Esophagus (tissue), 2 donors: ENCODE results near the gene NPAS3. TPM values are rescaled to one million over a fixed set of nuclear protein-coding genes. Genes with fewer than 3 reads are reported as not detected.

Experiments used
- H3K27ac ChIP-seq, 2 donors: one replicate each; pipeline ENCODE4 v1.5.1; 2013; ENCODE audit warnings: low read depth in 2 of 2, mild to moderate bottlenecking in 2 of 2, inconsistent platforms in 1 of 2, low read length in 1 of 2, moderate library complexity in 1 of 2
- H3K27me3 ChIP-seq, 2 donors: one replicate each; pipeline ENCODE4 v1.6.1; 2013; ENCODE audit warnings: low read length in 2 of 2, control low read depth in 1 of 2, mild to moderate bottlenecking in 1 of 2; ENCODE audit not compliant: insufficient read depth in 2 of 2, control insufficient read depth in 1 of 2
- H3K36me3 ChIP-seq, 2 donors: one replicate each; pipeline ENCODE4 v1.6.1; 2013; ENCODE audit warnings: low read length in 1 of 2; ENCODE audit not compliant: control insufficient read depth in 2 of 2, insufficient read depth in 2 of 2
- H3K4me1 ChIP-seq, 2 donors: one replicate each; pipeline ENCODE4 v1.6.1; 2013; ENCODE audit warnings: low read length in 1 of 2; ENCODE audit not compliant: control insufficient read depth in 2 of 2, insufficient read depth in 2 of 2
- H3K4me3 ChIP-seq, 2 donors: one replicate each; pipeline ENCODE4 v1.5.1; 2013; ENCODE audit warnings: low read length in 2 of 2, mild to moderate bottlenecking in 2 of 2, low read depth in 1 of 2, moderate library complexity in 1 of 2
- H3K9me3 ChIP-seq, 2 donors: one replicate each; pipeline ENCODE4 v1.6.1; 2013; ENCODE audit warnings: mild to moderate bottlenecking in 2 of 2, low read depth in 1 of 2, low read length in 1 of 2, moderate library complexity in 1 of 2; ENCODE audit not compliant: control insufficient read depth in 2 of 2, insufficient read depth in 1 of 2
- WGBS, 2 donors: extraction: QIAGEN DNeasy Blood & Tissue Kit; methylation state at CpG; one replicate each; pipeline ENCODE4 v1.1.7; 2013; 5-methylcytosine and 5-hydroxymethylcytosine counted together
- polyA plus RNA-seq, 2 donors: library from polyadenylated mRNA; stranded (reverse); fragments of 200-250 nt; gene quantifications; one replicate each; pipeline ENCODE4 v1.2.3, GENCODE V29; 2013
- donor health status: healthy with polysubstance abuse.
- donor health status: Bipolar disorder and iron deficiency.

NPAS3 gene
- polyA plus RNA-seq, 2 donors = 0.08 to 0.13 TPM

DNA sequence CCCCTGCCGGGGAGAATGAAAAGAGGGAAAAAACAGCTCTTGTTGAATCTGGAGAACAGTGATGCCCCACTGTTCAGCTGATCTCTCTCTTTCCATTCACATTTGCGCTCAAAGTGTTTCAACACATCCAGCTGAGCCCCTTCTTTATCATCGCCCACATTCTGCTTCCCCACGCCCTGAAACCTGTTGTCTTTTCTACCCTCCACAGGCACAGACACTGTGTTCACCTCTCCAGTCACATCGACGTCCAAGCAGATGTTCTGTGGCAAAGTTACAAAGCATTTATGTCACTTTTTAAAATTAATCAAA lies 673.5 kb downstream of the NPAS3 start:
- H3K36me3 ChIP-seq = no peaks in the 10 kb centered on the region
- no peak overlapping the region for H3K27ac ChIP-seq
- WGBS, 2 donors = 63 to 69% methylated on average over 6 of the region's 6 CpGs
- no peaks in the 10 kb centered on the region for H3K4me1 ChIP-seq
- H3K9me3 ChIP-seq = no peaks in the 10 kb centered on the region
- H3K4me3 ChIP-seq = no peak overlapping the region
- H3K27me3 ChIP-seq = no peaks in the 10 kb centered on the region

DNA sequence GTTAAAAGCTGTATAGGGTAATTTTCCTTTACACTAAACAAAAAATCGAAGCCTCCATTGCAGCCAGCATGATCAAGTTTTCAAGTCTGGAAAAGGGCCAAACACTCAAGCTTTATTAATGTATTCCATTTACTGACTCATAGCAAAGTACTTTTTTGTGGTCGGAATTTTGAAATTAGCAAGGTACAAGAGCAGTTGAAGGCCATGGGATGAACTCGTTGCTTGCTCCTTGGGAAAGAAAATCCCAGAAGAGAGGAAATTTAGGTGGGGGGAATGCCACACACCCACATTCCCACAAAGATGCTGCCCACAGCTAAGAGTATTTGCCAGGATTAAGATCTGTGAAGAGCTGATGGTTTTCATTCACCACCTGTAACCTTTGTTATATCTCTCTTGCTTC lies 678.5 kb downstream of the NPAS3 start:
- H3K27me3 ChIP-seq = peaks cover 0 to 2% of the 10 kb centered on the region in 2 donors
- H3K4me1 ChIP-seq = no peaks in the 10 kb centered on the region
- WGBS, 2 donors = 32 to 38% methylated on average over 3 of the region's 3 CpGs
- no peak overlapping the region for H3K4me3 ChIP-seq
- H3K9me3 ChIP-seq = no peaks in the 10 kb centered on the region
- no peak overlapping the region for H3K27ac ChIP-seq
- H3K36me3 ChIP-seq = no peaks in the 10 kb centered on the region

DNA sequence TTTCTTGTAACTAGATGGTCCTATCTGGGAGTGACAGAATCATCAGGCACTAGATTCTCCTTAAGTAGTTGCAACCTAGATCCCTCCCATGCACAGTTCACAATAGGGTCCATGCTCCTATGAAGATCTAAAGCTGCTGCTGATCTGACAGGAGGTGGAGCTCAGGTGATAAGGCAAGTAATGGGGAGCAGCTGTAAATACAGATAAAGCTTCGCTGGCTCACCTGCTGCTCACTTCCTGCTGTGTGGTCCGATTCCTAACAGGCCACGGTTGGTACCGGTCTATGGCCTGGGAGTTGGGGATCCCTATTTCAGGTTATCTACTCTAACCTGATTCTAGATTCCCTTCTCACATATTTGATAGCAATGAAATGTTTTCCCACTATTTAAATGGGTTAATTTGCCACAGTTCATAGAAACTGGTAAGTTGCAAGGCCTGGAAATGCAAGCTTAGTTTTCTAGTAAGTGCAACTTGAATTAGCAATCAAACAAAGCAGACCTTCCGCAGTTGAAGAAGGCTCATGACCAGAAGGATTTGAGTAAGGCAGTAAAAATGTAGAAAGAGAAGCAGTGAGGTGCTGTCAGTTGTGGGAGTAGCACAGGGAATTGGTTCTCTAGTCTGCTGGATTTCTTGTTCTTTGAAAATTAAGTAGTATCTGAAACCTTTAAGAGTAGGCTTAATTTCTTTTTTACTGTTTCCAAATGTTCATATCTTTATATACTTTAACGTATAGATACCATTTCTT lies 679.9 kb downstream of the NPAS3 start:
- 80 to 85% methylated on average over 6 of the region's 6 CpGs for WGBS, 2 donors
- Histone ChIP-seq H3K4me1 (no peaks in the 10 kb centered on the region), H3K36me3 (no peaks in the 10 kb centered on the region), H3K4me3 (no peak overlapping the region), H3K27ac (no peak overlapping the region), H3K9me3 (peaks cover 0 to 2% of the 10 kb centered on the region in 2 donors), H3K27me3 (peaks cover 0 to 2% of the 10 kb centered on the region in 2 donors)

DNA sequence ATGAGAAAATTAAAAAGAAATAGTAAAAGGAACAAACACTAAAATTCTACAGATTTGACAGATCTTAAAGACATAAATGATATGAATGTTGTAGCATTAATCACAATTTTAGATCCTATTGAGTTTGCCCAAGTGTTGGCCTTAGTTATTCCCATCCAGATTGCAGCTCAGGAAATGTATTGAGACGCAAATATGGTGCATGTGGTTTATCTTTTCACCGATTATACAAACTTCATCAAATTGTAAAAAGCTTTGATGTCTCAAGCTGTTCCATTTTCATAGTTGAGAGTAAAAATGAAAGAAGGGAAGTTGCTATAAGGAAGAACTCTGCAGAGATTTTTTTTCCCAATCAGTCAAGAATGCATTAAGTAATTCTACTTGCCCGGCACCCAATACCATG lies 683.8 kb downstream of the NPAS3 start:
- H3K4me3 ChIP-seq = no peak overlapping the region
- 91 to 94% methylated on average over 3 of the region's 3 CpGs for WGBS, 2 donors
- H3K27me3 ChIP-seq = peaks cover 0 to 2% of the 10 kb centered on the region in 2 donors
- H3K27ac ChIP-seq = no peak overlapping the region
- no peaks in the 10 kb centered on the region for H3K36me3 ChIP-seq
- no peaks in the 10 kb centered on the region for H3K4me1 ChIP-seq
- H3K9me3 ChIP-seq = peaks cover 0 to 2% of the 10 kb centered on the region in 2 donors

DNA sequence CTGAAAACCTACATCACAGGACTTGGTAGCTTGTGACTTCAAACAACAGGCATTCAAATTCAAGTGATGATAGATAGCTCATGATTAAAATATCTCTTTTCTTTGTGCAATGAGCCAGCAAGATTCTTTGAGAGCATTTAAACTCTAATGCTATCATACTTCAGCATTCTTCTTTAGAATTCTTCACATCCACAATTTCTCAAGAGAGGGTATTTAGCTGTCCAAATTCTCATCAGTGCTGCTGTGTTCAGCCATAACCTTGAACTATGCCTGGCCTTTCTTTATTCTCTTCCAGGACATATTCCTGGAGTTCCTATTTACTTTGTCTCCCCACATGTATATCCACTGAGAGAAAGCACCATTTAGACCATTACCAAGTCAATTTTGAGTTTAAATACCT lies 691.1 kb downstream of the NPAS3 start:
- Histone ChIP-seq H3K36me3 (no peaks in the 10 kb centered on the region), H3K9me3 (no peaks in the 10 kb centered on the region), H3K4me1 (no peaks in the 10 kb centered on the region), H3K4me3 (no peak overlapping the region), H3K27me3 (no peaks in the 10 kb centered on the region), H3K27ac (no peak overlapping the region)

DNA sequence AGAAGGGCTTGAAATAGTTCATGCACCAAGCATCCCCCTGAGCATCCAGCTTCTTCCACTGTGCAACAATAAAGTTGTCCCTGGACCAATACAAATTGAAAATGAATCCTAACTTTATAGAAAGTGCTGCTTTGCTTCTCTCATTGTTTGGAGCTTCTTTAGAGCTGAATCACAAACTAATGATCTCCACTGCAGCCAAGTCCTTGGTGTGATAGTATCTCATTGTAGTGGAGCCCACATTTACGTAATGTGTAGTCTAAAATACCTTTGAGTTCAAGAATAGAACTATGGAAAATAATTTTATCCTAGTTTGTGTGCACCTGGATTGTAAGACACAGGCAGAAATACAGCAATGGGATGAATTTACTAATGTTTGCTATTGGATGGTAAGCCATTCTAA lies 692.3 kb downstream of the NPAS3 start:
- Histone ChIP-seq H3K4me3 (no peak overlapping the region), H3K27ac (no peak overlapping the region), H3K36me3 (no peaks in the 10 kb centered on the region), H3K4me1 (no peaks in the 10 kb centered on the region), H3K27me3 (no peaks in the 10 kb centered on the region), H3K9me3 (no peaks in the 10 kb centered on the region)
- 95% methylated on average over 1 of the region's 1 CpG for WGBS, 2 donors

DNA sequence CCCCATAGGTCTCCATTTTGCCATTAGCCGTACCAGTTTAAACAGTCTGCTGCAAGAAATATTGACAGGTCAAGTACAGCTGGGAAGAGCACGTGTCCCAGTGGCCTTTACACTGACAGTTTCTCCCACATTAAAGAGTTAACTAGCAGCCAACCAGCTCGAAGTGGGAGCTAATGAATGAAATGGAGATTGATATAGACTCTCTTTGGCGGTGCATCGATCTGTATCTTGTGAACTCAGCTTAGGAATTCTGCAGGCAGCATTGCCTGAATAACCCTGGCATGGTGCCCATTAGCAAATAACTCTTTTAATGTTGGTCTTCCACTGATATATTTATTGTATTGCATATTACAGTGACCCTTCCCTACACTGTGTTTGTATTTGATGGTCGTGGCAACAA lies 692.8 kb downstream of the NPAS3 start:
- no peak overlapping the region for H3K27ac ChIP-seq
- WGBS, 2 donors = 40 to 56% methylated on average over 6 of the region's 6 CpGs
- no peaks in the 10 kb centered on the region for H3K27me3 ChIP-seq
- H3K36me3 ChIP-seq = no peaks in the 10 kb centered on the region
- H3K9me3 ChIP-seq = no peaks in the 10 kb centered on the region
- H3K4me3 ChIP-seq = no peak overlapping the region
- H3K4me1 ChIP-seq = no peaks in the 10 kb centered on the region

DNA sequence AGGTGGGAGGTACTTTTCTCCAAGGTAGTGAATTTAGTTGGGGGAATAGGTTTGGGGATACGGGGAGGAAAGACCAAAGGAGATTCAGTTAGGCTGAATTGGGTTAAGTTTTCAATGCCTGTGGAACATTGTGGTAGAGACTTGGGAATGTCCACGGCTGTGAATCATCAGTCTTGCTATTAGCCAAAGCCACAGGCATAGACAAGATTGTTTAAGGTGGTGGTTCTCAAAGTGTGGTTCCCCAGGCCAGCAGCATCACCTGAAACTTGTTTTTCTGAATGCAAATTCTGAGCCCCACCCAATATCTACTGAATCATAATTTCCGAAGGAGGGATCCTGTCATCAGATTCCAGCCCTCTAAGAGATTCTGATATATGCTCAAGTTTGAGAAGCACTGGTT lies 696.0 kb downstream of the NPAS3 start:
- 79 to 82% methylated on average over 3 of the region's 3 CpGs for WGBS, 2 donors
- H3K27me3 ChIP-seq = no peaks in the 10 kb centered on the region
- H3K27ac ChIP-seq = no peak overlapping the region
- H3K36me3 ChIP-seq = no peaks in the 10 kb centered on the region
- H3K9me3 ChIP-seq = no peaks in the 10 kb centered on the region
- H3K4me3 ChIP-seq = no peak overlapping the region
- H3K4me1 ChIP-seq = no peaks in the 10 kb centered on the region

DNA sequence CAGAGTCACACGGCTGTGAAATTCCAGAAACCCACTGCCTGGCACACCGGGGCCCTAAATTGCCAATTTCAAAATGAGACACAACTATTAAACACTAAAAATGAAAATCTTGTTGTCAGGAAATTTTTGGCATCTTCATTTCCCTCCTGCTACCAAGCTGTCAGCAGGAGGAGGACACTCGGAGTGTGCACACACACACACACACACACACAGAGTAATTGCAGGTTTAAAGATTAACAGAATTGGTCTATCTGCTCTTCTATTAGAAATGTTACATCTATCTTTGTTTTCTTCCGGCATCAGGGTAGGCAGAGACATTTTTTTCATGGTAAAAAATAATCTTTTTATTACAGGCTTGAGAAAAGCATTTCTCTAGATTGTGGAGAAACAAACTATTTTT lies 698.0 kb downstream of the NPAS3 start:
- Histone ChIP-seq H3K9me3 (no peaks in the 10 kb centered on the region), H3K27me3 (no peaks in the 10 kb centered on the region), H3K27ac (no peak overlapping the region), H3K4me3 (no peak overlapping the region), H3K36me3 (no peaks in the 10 kb centered on the region), H3K4me1 (no peaks in the 10 kb centered on the region)
- WGBS, 2 donors = 85% methylated on average over 4 of the region's 4 CpGs

DNA sequence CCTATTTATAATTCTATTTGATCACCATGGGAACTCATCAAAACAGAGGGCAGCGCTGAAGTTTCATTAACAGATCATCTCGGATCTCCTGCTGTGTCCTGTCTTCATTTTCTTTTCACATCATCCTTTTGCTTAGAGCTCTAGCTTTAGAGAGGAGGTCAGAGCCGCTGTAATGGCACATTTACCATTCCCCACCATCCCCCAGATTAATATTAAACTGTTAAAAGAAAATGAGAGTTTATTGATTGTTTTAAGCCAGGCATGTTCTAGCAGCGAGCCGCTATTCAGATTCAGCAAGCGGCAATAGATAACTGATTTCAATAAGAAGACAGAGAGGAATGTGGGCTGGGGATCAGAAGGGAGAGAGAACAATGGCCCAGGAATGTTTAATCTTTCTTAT lies 703.4 kb downstream of the NPAS3 start:
- Histone ChIP-seq H3K27ac (no peak overlapping the region), H3K4me3 (no peak overlapping the region), H3K36me3 (no peaks in the 10 kb centered on the region), H3K4me1 (no peaks in the 10 kb centered on the region), H3K9me3 (no peaks in the 10 kb centered on the region), H3K27me3 (no peaks in the 10 kb centered on the region)
- WGBS, 2 donors = 42% methylated on average over 6 of the region's 6 CpGs
